ENCODE results near the gene ADGRG6.

DNA sequence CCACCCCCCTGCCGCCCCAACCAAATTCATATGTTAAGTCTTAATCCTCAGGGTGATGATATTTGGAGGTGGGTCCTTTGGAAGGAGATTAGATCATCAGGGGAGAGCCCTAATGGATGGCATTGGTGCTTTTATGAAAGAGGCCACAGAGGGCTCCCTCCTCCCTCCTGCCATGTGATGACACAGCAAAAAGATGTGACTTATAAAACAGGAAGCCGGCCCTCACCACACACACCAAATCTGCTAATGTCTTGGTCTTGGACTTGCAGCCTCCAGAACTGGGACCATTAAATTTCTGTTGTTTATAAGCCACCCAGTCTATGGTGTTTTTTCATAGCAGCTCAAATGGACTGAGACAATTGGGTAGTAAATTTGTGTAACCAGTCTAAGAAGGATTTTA, 176.3 kb downstream of the ADGRG6 start:
- TF ChIP-seq, protein P1, sequence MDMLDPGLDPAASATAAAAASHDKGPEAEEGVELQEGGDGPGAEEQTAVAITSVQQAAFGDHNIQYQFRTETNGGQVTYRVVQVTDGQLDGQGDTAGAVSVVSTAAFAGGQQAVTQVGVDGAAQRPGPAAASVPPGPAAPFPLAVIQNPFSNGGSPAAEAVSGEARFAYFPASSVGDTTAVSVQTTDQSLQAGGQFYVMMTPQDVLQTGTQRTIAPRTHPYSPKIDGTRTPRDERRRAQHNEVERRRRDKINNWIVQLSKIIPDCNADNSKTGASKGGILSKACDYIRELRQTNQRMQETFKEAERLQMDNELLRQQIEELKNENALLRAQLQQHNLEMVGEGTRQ (IDR thresholded peaks at IDR 0.05; ENCODE audit: borderline replicate concordance, low read depth, low read length), result no peak
- TF ChIP-seq, protein P2, sequence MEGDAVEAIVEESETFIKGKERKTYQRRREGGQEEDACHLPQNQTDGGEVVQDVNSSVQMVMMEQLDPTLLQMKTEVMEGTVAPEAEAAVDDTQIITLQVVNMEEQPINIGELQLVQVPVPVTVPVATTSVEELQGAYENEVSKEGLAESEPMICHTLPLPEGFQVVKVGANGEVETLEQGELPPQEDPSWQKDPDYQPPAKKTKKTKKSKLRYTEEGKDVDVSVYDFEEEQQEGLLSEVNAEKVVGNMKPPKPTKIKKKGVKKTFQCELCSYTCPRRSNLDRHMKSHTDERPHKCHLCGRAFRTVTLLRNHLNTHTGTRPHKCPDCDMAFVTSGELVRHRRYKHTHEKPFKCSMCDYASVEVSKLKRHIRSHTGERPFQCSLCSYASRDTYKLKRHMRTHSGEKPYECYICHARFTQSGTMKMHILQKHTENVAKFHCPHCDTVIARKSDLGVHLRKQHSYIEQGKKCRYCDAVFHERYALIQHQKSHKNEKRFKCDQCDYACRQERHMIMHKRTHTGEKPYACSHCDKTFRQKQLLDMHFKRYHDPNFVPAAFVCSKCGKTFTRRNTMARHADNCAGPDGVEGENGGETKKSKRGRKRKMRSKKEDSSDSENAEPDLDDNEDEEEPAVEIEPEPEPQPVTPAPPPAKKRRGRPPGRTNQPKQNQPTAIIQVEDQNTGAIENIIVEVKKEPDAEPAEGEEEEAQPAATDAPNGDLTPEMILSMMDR (IDR thresholded peaks at IDR 0.05), result no peak
- TF ChIP-seq EP300 (IDR thresholded peaks at IDR 0.05; ENCODE audit: borderline replicate concordance in 1 of 2, low read depth in 1 of 2, low read length in 1 of 2), result no peak
